VCaP (cell line): ENCODE results near the gene CCDC57.

ENCODE experiments used
- H3K27ac ChIP-seq: fragments of 450-650 bp; 2 replicates; pipeline ENCODE4 v1.5.1; 2017
- TF ChIP-seq, protein P1 (sequence below): fragments of 450-650 bp; conservative IDR thresholded peaks from 2 replicates; pipeline ENCODE4 v1.5.1; 2017; ENCODE audit warnings: mild to moderate bottlenecking, moderate library complexity

CCDC57 gene

DNA sequence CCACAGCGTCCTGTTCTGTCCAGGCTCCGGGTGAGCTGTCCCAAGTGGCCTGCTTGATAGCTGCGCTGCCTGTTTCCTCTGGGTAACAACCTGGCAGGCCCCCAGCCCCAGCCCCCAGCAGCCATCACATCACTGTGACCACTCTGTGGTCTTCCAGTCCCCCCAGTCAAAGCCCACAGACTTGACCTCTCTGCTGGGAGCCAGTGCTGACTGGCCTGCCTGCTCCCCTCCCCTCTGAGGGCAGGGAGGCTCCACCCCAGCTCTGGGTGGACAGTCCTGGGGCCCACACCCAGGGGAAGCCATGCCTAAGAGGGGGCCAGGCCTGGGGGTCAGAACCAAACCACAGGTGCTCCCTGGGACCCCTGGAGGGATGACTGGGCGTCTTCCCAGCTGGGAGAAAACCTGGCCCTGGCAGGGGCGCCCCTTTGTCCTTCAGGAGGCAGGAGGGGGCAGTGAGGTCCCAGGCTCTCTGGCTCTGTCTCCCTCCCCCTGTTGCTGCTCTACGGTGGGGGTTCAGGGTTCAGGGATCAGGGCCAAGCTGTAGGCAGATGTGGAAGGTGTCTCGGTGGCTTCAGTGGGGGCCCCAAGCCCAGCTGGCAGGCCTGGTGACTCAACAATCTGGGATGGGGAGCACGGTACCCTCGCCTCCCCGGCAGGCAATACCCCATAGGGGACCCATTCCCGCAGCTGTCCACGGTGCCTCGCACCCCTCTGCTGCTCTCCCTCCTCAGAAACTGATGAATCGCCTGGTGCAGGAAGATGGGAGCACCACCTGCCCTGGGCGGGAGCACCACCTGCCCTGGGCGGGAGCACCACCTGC, 14.4 kb upstream of the CCDC57 start:
- TF ChIP-seq, protein P1, sequence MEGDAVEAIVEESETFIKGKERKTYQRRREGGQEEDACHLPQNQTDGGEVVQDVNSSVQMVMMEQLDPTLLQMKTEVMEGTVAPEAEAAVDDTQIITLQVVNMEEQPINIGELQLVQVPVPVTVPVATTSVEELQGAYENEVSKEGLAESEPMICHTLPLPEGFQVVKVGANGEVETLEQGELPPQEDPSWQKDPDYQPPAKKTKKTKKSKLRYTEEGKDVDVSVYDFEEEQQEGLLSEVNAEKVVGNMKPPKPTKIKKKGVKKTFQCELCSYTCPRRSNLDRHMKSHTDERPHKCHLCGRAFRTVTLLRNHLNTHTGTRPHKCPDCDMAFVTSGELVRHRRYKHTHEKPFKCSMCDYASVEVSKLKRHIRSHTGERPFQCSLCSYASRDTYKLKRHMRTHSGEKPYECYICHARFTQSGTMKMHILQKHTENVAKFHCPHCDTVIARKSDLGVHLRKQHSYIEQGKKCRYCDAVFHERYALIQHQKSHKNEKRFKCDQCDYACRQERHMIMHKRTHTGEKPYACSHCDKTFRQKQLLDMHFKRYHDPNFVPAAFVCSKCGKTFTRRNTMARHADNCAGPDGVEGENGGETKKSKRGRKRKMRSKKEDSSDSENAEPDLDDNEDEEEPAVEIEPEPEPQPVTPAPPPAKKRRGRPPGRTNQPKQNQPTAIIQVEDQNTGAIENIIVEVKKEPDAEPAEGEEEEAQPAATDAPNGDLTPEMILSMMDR: no peak
- H3K27ac ChIP-seq: no peak overlapping the region

DNA sequence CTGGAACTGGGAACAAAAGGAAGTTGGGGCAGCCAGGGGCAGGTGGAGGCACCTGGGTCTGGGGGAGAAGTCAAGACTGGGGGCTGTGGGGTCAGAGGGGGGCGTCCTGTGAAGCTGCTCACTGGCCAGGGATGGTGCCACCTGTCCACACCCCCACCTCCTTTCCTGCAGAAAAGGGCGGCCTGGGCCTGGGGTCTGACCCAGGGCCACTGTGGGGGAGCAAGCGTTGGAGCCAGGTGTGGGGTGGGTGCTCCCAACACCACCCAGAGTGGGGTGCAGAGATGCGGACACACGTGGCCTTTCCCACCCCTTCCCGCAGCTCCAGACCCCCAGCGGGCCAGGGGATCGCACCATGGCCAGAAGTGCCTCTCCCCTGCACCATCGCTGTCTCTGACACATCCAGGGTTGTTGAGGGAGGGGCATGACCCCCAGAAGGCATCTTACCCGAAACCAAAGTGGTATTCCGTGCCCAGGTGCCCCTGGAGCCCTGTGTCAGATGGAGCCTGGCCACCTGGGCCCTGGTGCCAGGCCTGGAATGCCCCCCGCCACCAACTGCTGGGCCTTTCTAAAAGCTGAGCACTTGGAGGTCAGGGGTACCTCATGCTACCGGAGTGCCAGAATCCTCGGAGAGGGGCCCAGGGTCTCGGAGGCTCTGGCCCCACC, 13.6 kb upstream of the CCDC57 start:
- no peak overlapping the region for H3K27ac ChIP-seq
- TF ChIP-seq, protein P1: no peak

DNA sequence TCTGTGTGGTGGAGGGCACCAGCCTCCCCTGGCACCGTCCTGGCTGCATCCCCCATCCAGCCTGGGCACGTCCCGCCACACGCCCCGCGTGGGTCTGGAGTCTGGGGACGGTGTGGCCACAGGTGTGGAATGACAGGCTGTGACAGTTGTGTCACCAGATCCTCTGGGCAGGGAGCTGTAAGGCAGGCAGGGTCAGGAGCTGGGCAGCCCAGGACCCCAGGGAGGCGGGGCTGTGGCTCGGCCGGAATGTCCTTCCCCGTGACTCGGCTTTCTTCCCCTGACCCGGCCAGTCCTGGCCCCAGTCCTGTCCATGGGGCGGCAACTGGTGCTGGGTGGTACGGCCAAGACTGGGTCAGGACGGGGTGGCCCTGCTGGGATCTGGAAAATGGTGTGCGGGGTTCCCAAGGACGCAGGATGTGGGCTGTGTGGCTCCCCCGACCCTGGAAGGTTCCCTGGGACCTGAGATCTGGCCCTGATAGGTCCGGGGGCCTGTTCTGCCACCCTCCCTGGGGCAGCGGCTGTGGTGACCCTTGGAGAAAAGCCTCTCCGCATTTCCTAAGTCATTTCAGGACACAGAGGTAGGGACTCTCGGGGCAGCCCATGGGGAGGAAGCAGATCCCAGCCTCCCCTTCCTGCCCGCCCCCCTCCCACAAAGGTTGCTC, 12.9 kb upstream of the CCDC57 start:
- H3K27ac ChIP-seq: no peak overlapping the region
- TF ChIP-seq, protein P1: no peak

DNA sequence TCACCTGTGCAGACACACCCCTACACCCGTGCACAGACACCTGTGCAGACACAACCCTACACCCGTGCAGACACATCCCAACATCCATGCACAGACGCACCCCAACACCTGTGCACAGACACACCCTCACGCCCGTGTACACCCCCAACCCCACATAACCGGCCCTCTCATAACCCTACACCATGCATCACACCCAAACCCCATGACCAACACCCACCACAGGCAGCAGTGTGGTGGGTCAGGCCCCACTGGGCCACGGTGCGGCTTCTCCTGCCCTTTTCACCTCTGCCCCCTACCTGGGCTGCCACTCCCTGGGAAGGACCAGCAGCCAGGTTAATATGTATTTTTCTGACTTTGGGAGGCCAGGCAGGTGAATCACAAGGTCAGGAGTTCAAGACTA, 12.0 kb upstream of the CCDC57 start:
- TF ChIP-seq, protein P1: no peak
- no peak overlapping the region for H3K27ac ChIP-seq

DNA sequence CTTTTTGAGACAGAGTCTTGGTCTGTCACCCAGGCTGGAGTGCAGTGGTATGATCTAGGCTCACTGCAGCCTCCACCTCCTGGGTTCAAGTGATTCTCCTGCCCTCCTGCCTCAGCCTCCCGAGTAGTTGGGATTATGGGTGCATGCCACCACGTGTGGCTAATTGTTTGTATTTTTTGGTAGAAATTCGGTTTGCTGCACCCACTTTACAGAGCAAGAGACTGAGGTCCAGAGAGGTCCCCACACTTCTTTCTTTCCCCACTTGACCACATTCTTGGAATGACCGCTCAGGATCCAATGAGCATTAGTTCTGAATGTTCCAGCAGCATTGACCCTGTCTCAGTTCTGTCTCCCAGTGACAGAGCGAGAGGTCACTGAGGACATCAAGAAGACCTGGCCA, 10.9 kb upstream of the CCDC57 start:
- TF ChIP-seq, protein P1: no peak
- H3K27ac ChIP-seq: no peak overlapping the region

DNA sequence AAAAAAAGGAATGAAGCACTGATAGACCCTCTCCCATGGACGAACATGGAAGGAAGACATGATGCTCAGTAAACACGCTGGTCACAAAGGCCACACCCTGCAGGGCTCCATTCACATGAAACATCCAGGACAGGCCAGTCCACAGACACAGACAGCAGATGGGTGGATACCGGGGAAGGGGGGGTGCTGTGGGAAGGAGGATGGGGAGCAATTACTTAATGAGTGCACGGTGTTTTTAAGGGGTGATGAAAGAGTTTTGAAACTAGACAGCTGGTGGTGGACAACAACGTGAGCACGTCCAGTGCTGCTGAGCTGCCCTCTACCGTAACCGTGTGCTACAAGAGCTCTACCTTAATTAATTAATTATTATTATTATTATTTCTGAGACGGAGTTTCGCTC, 10.2 kb upstream of the CCDC57 start:
- TF ChIP-seq, protein P1: no peak

DNA sequence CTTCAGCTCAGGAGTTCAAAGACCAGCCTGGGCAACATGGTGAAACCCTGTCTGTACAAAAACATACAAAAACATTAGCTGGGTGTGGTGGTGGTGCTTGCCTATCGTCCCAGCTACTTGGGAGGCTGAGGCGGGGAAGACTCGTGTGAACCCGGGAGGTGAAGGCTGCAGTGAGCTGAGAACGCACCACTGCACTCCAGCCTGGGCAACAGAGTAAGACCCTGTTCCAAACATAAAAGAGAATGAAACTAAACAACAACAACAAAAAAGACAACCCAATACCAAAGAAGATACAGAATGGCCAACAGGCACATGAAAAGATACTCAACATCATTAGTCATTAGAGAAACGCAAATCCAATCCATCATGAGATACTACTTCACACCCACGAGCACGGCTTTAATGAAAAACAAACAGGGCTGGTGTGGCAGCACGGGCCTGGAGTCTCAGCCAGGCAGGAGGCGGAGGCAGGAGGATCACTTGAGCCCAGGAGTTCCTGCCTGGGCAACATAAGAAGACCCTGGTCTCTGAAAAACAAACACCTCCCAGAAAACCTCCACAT, 8.8 kb upstream of the CCDC57 start:
- H3K27ac ChIP-seq: no peak overlapping the region
- TF ChIP-seq, protein P1: no peak

More for the DNA sequence above, 10.2 kb upstream of the CCDC57 start:
- H3K27ac ChIP-seq: no peak overlapping the region
